Endothelial cell (in vitro differentiated cells): Measurements from ENCODE around the gene ABLIM1. TPM values are rescaled to one million over a fixed set of nuclear protein-coding genes. Genes with fewer than 3 reads are reported as not detected.

Experiments
- DNase-seq: peaks from one replicate; pipeline ENCODE4 v3.0.0; 2021; ENCODE audit warnings: low spot score
- H3K27ac Mint-ChIP-seq: one replicate; pipeline ENCODE4 v1.8.0; 2021; ENCODE audit warnings: mixed read lengths, inconsistent platforms; ENCODE audit not compliant: unreplicated experiment
- H3K27me3 Mint-ChIP-seq: one replicate; pipeline ENCODE4 v1.8.0; 2021; ENCODE audit warnings: mild to moderate bottlenecking, moderate library complexity, mixed read lengths, inconsistent platforms; ENCODE audit not compliant: unreplicated experiment
- H3K36me3 Mint-ChIP-seq: one replicate; pipeline ENCODE4 v1.8.0; 2021; ENCODE audit warnings: mild to moderate bottlenecking, low read depth, mixed read lengths, inconsistent platforms; ENCODE audit not compliant: unreplicated experiment
- H3K4me1 Mint-ChIP-seq: one replicate; pipeline ENCODE4 v1.8.0; 2021; ENCODE audit warnings: mild to moderate bottlenecking, mixed read lengths, inconsistent platforms; ENCODE audit not compliant: unreplicated experiment
- H3K4me3 Mint-ChIP-seq: one replicate; pipeline ENCODE4 v1.8.0; 2021; ENCODE audit warnings: mild to moderate bottlenecking, mixed read lengths, inconsistent platforms; ENCODE audit not compliant: unreplicated experiment
- H3K9me3 Mint-ChIP-seq: one replicate; pipeline ENCODE4 v1.8.0; 2021; ENCODE audit warnings: mixed read lengths, inconsistent platforms; ENCODE audit not compliant: unreplicated experiment
- CTCF ChIP-seq: fragments of 200-600 bp; sonication (generic); IDR thresholded peaks from one replicate; pipeline ENCODE4 v1.5.0; 2021; ENCODE audit warnings: antibody characterized with exemption; ENCODE audit not compliant: unreplicated experiment
- total RNA-seq: library from RNA; stranded (reverse); fragmentation: NEBNext Ultra II Directional; extraction: Animal tissue kit (Norgen Biotek cat#: 25700); gene quantifications from one replicate; pipeline ENCODE4 v1.2.1, GENCODE V29; 2021; ENCODE audit not compliant: unreplicated experiment

Gene ABLIM1
- total RNA-seq, 1 donor from 2014 or later, result 55.9 TPM

- H3K4me3 Mint-ChIP-seq, result no peak overlapping the region
- peaks cover 3% of the 10 kb centered on the region for H3K27me3 Mint-ChIP-seq
- no peaks in the 10 kb centered on the region for H3K9me3 Mint-ChIP-seq
- peaks cover 22% of the 10 kb centered on the region for H3K4me1 Mint-ChIP-seq
- DNase-seq, result no peak
- no peaks in the 10 kb centered on the region for H3K36me3 Mint-ChIP-seq
- H3K27ac Mint-ChIP-seq, result no peak overlapping the region
- TF ChIP-seq CTCF, result no peak
Observed at GRCh38 chr10:114645706-114646105, 12.4 kb downstream of the ABLIM1 start.

GRCh38 chr10:114643158-114643557 lies 14.9 kb downstream of the ABLIM1 start:
- TF ChIP-seq CTCF, result no peak
- Mint-ChIP-seq H3K27me3 (peaks cover 3% of the 10 kb centered on the region), H3K4me3 (no peak overlapping the region), H3K9me3 (no peaks in the 10 kb centered on the region), H3K4me1 (peaks cover 12% of the 10 kb centered on the region), H3K27ac (no peak overlapping the region), H3K36me3 (no peaks in the 10 kb centered on the region)
- DNase-seq, result no peak

DNA sequence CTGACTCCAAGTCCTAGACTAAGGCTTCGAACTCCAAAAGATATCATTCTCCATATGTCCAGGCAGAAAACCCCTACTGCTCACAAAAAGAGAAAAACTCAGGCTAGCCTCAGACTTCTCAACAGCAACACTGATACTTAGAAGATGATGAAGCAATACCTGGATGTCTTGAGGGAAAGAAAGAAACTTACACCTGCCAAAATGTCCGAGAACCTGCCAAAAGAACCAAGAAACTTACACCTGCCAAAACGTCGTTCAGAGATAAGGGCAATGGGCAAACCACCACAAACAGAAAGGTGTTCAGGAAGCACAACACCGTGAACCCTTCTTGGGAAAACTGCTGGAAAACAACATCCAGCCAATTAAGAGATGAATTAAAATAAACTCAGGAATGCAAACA lies 15.3 kb downstream of the ABLIM1 start:
- Mint-ChIP-seq H3K9me3 (no peaks in the 10 kb centered on the region), H3K27ac (no peak overlapping the region)

GRCh38 chr10:114638821-114639625 lies 19.1 kb downstream of the ABLIM1 start:
- H3K9me3 Mint-ChIP-seq, result no peaks in the 10 kb centered on the region
- H3K36me3 Mint-ChIP-seq, result no peaks in the 10 kb centered on the region
- H3K4me3 Mint-ChIP-seq, result no peak overlapping the region

More for the DNA sequence above, 15.3 kb downstream of the ABLIM1 start:
- TF ChIP-seq CTCF, result no peak
- DNase-seq, result no peak
- Mint-ChIP-seq H3K36me3 (no peaks in the 10 kb centered on the region), H3K27me3 (peaks cover 3% of the 10 kb centered on the region), H3K4me3 (no peak overlapping the region), H3K4me1 (peaks cover 12% of the 10 kb centered on the region)

More at GRCh38 chr10:114638821-114639625, 19.1 kb downstream of the ABLIM1 start:
- Mint-ChIP-seq H3K27ac (no peak overlapping the region), H3K4me1 (no peaks in the 10 kb centered on the region), H3K27me3 (no peaks in the 10 kb centered on the region)
- DNase-seq, result no peak
- TF ChIP-seq CTCF, result no peak
